GM19035 (cell line): Measurements from ENCODE around the gene ABLIM2.

Source experiments
- ATAC-seq: cut with Tn5 transposase; IDR thresholded peaks from one replicate; pipeline ENCODE4 v1.9.1; 2021; ENCODE audit not compliant: unreplicated experiment

Gene ABLIM2

DNA sequence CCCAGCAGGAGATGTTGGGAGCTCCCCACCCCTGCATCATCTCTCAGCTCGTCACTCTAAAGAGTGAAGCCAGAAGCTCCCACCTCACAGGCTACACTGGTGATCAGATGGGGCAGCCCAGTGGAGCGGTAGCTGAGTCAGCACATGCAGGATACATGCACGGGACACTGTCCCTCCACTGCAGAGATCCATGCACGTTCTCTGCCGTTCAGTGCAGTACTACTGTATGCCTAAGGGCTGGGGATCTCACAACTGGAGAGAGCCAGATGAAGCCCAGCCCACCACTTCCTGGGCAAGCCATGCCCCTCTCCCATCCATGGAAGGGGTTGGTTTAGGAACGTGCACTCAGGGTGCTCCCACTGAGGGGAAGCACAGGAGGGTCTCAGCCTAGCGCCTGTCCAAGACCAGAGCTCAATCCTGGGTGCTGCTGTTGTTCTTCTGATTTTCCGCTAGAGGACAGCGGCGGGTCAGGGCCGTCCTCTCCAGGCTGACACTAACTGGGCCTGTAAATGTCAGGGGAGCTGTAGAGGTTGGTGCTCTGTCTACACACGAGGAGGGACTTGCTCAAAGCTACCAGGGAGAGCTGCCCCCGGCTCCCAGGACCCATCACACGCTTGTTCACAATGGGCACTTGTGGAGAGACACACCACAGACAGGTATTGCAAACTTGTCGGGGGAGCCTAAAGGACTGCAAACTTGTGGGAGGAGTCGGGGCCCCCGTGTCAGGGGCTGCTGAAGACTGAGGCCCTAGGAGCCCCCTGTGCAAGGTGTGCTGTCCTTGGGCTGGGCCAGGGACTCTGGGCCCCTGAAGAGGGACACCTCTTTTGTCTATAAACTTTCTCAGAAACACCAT, 18.2 kb upstream of the ABLIM2 start:
- ATAC-seq = peak; percentile 82

DNA sequence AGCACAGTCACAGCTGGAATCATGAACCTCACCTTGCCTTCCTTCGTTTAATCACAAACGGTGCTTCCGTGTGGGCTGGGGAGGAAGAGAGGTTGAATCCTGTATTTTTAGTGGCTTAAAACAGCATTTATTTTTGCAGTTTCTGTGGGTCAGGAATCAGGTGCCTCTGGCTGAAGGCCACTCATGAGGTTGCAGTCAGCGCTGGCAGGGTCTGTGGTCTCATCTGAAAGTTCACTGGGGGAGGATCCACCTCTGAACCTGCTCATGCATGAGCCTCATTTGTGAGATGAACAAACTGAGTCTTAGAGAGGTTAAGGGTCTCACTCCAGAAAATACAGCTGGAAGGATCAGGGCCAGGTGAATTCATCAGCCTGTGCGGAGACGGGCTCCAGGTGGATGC, 17.1 kb upstream of the ABLIM2 start:
- ATAC-seq = no peak

GRCh38 chr4:8174970-8175369, 16.4 kb upstream of the ABLIM2 start:
- ATAC-seq = no peak

- ATAC-seq = no peak
Measured at GRCh38 chr4:8173492-8174242, 15.1 kb upstream of the ABLIM2 start.

DNA sequence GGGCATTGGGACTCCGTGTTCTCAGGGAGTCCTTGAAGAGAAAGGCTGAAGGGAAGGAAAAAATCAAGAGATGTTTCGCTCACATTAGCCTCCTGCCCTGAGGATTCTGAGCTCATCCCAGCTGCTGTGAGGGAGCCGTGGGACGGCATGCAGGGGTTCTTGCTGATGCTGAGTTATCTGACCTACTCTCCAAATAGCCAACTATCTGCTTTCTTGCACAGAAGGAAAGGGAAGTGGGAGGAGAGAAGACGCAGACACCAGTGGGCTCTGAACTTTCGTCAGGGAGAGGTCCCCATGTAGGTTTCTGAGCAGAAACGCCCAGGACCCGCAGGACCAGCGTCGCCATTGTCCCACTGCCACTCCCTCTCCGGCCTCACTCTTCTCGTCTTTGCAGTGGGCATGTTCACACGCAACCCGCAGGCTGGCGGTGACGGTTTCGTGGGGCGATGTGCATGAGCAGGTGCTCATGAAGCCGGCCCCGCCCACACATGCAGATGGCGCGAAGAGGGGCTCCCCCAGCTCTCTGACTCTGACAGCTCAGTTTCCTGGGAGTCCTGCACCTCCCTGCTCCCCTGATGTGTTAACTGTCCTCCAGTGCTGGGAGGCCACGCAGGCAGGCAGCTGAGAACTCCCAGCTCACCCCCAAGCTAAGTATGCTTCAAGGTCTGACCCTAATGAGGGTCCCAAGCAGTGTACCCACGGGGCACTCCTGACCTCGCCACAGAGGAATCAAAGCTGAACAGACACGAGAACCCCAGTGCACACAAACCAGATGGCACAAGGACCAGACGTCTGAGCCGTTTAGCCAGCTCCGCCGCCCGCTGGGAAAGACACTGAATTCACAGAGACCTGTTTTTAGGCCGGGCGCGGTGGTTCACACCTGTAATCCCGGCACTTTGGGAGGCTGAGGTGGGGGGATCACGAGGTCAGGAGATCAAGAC, 13.6 kb upstream of the ABLIM2 start:
- ATAC-seq = peak; percentile 72

- no peak for ATAC-seq
Measured at GRCh38 chr4:8171266-8171665, 12.7 kb upstream of the ABLIM2 start.

DNA sequence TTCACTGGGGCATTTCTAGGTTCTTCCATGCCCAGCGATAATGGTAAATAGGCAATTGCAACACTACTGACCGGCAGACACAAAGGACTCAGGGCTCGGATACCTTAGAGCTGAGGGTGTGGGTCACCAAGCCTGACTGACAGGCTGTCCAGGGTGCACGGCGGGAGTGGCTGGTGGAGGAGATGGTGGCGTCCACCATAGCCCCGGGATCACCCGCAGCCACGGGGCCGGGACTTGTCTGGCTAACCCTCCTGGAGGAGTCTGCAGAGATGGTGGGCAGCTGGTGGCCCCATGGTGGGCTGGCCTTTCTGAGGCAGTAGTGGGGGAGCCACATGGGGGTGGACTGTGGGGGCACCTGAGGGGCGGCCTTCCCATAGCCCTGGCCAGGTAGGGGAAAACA, 11.7 kb upstream of the ABLIM2 start:
- ATAC-seq = no peak

- ATAC-seq = no peak
Measured at GRCh38 chr4:8169763-8170162, 11.2 kb upstream of the ABLIM2 start.

GRCh38 chr4:8168832-8169598, 10.4 kb upstream of the ABLIM2 start:
- ATAC-seq = no peak

DNA sequence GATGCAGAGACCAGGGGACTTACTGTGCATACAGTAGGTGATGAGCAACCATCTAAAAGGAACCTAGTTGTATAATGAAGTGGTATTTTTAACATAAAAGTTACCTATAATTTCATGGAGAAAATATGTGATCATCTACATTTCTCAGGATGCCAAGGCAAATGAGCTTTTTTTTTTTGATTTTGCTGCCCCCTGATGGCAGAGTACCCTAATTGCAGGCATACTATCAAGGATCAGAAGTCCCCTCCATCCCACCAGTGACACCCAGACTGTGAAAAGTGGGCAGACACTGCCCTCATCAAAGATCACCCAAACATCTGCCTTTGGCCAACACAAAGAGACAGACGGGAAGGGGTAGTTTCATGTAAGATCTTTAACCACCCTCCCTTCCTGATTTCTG, 9.6 kb upstream of the ABLIM2 start:
- ATAC-seq = no peak

DNA sequence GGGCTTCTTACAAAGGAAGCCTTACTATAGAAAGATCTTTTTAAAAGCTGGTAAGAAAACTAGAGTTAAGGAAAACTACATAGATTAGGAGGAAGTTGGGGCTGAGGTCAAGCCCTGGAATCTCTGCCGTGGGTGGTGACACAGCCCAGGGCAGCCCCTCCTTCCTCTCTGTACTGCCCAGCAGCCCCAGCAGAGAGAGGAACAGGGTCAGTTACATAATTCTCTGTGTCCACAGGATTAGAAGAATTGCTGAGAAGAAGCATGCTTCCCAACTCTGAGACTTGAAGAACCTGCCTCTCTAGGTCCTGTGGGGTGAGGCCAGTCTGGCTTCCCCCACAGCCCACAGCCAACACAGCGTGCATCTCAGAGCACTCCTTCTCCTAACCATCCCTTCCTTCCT, 9.2 kb upstream of the ABLIM2 start:
- ATAC-seq = no peak

- ATAC-seq = no peak
Measured at GRCh38 chr4:8167291-8167690, 8.7 kb upstream of the ABLIM2 start.

DNA sequence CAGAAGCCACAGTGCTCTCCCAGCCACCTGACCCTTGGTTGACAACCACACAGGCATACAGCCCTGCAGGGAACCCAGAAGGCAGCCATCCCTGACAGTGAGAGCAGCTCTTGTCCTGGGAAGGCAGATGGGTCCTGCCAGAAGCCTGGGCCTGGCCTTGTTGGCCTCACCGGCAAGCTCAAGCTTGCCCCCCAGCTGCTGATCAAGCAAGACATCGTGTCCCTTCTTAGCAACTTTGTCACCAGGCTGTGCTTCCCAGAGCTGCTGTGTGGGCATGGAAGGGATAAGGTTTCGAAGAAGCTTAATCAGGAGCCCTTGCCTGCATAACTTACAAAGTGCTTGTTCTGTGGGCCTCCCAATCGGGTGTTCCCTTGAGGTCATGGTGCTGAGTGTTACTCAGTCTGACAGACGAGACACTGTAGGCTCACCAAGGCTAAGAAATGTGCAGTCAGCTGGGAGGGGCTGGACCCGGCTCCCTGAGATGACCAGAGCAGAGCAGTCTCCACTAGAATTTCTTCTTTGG, 6.8 kb upstream of the ABLIM2 start:
- ATAC-seq = no peak

DNA sequence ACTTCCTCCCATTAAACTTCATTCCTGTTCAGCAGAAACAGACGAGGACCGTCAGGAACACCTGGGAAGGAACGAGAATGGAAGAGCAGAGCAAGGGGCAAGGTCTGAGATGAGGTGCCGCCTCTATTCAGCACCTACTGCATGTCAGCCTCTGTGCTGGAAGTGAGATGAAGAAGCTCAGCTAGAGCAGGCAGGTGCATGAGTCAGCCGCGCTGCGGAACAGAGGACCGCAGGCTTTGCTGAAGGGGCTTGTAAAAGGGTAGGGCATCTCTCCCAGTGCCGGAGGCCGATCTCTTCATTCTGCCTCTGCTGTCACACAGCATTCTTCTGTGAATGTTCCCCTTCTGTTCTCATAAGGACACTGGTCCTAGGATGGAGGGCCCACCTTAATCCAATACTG, 6.1 kb upstream of the ABLIM2 start:
- ATAC-seq = no peak

GRCh38 chr4:8164194-8164565, 5.6 kb upstream of the ABLIM2 start:
- ATAC-seq = no peak

DNA sequence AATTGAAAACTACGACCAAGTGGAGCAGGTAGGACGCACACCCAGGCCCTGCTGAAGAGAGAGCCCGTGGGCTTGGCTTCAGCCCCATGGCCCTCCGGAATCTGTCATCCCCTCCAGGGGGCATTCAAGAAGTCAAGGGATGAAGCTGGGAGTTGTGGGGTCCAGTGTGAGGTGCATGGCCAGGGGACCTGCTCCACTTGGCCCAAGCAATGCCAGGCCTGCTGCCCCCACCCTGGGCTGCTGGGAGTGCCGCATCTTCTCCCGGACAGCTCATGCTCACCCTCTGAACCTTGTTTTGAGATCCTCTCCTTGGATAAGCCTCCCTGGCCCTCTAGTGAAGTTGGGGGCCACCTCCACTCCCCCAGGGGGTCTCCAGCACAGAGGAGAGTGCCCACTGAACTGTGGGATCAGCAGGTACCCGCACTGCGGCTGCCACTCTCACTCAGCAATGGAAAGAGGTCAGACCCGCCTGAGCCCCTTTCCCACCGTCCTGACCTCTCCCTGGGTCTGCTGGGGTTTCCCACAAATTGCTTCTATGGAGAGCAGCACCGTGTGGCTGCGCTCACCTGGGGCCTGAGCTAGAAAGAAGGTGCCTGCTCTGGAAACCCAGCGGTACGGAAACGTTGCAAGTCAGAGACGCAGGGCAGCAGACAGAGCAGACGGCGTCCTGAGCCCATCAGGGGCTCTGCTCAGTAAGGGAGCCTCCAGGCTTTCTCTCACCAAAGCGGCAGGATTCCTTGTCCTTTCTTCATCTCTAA, 5.0 kb upstream of the ABLIM2 start:
- no peak for ATAC-seq

DNA sequence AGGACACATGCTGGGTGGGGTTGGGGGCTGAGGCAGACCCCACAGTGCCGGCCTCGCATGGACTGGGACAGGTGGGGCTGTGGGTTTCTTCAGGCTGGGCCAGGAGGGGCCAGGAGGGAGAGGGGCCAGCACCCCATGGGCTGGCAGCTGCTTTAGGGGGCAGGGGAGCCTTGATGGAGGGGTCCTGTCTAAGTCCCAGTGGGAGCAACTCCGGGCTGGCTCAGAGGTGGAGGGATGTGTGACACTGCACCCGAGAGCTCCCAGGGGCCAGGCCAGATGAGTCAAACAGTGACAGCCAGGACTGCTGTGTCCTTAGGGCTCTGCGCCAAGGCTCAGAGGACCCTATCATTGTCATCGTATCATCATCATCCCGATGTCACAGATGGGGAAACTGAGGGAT, 4.4 kb upstream of the ABLIM2 start:
- ATAC-seq = no peak

DNA sequence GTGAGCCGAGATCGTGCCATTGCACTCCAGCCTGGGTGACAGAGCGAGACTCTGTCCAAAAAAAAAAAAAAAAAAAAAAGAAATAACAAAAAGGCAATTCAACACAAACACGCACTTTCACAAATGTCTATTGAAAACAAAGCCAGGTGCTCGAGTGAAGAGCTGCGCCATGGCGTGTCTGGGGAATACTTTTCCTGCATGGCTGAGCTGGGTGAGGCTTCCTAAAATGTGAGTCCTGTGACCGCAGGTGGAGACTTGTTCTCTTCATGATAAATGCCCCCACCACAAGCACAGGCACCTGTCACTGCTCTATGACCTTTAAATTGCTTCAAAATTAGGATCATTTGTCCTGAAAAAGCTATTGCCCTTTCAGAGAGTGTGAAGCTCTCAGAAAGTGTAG, 4.0 kb upstream of the ABLIM2 start:
- ATAC-seq = no peak

DNA sequence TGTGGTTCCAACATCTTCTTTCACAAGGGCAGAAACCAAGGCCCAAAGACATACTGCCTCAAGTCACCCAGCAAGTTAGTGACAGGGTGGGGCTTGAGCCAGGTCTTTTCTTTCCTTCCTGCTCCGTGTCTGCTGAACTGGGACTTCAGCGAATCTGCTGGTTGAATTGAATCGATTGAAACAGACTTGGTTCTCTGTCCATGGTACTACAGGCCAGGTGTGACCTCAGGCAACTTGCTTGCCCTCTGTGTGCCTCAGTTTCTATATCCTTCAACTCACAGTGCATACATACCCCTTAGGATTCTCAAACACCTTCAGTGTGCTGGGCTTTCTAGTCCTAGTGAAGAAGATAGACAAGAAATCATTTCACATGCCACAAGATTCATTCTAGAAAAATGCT, 2.0 kb upstream of the ABLIM2 start:
- no peak for ATAC-seq

DNA sequence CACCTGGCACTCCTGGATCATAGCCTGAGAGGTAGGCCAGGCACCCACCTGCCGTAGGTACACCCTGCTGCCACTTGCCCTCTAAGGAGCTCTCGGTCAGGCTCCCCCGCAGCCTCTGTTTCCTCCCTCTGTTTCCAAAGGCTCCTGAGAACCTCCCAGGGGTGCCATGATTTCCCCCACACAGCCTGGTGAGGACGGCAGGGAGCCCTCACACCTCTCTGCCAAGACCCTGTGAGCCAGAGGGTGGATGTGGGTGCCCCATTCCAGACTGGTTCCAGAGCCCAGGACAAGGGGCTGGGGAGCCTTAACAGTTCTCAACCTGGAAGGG, 1.6 kb upstream of the ABLIM2 start:
- no peak for ATAC-seq
